ENCODE results near the gene AHSG.

DNA sequence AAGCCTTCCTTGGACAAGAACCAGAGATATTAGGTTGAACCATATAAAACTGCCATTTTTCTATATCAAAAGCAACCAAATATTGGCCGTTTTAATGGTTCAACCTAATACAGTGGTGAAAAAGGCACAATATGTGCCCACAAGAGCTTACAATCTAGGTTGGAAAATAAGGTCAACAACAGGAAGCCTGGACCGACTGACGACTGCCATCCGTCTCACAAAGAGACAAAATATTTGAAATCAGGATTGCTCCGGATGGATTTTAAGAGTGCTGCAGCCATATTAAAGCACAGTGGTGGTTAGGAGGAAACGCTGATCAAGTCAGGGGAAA lies 1.4 kb downstream of the AHSG start:
- TF ChIP-seq, protein P1, sequence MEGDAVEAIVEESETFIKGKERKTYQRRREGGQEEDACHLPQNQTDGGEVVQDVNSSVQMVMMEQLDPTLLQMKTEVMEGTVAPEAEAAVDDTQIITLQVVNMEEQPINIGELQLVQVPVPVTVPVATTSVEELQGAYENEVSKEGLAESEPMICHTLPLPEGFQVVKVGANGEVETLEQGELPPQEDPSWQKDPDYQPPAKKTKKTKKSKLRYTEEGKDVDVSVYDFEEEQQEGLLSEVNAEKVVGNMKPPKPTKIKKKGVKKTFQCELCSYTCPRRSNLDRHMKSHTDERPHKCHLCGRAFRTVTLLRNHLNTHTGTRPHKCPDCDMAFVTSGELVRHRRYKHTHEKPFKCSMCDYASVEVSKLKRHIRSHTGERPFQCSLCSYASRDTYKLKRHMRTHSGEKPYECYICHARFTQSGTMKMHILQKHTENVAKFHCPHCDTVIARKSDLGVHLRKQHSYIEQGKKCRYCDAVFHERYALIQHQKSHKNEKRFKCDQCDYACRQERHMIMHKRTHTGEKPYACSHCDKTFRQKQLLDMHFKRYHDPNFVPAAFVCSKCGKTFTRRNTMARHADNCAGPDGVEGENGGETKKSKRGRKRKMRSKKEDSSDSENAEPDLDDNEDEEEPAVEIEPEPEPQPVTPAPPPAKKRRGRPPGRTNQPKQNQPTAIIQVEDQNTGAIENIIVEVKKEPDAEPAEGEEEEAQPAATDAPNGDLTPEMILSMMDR (IDR thresholded peaks at IDR 0.05), result no peak
- TF ChIP-seq ZFX (IDR thresholded peaks at IDR 0.05; ENCODE audit: borderline replicate concordance), result no peak

Measured in 22Rv1 (cell line).